Calu3 (cell line): ENCODE results near the gene ALG5. TPM values are rescaled to one million over a fixed set of nuclear protein-coding genes. Genes with fewer than 3 reads are reported as not detected.

Experiments used
- BruUV-seq: library from RNA; stranded (reverse); fragments of 400-500 nt; replicated peaks from 2 replicates; lab custom pipeline; 2021; lab: Mats Ljungman, UMichigan
- CTCF ChIA-PET: fragments of 300-600 bp; sonication (Branson Sonifier 250); formaldehyde crosslinking; loops from one replicate; lab custom pipeline; 2022; ENCODE audit warnings: antibody characterized with exemption; lab: Charles Lee
- DNase-seq: peaks from one replicate; pipeline ENCODE4 v3.0.0; 2022
- H3K27ac Mint-ChIP-seq: one replicate; pipeline ENCODE4 v1.8.0; 2022; ENCODE audit warnings: mixed read lengths; ENCODE audit not compliant: unreplicated experiment
- H3K27me3 Mint-ChIP-seq: one replicate; pipeline ENCODE4 v1.8.0; 2022; ENCODE audit warnings: mixed read lengths; ENCODE audit not compliant: unreplicated experiment
- H3K36me3 Mint-ChIP-seq: one replicate; pipeline ENCODE4 v1.8.0; 2022; ENCODE audit warnings: mild to moderate bottlenecking, moderate library complexity, mixed read lengths; ENCODE audit not compliant: insufficient read depth, unreplicated experiment
- H3K4me1 Mint-ChIP-seq: one replicate; pipeline ENCODE4 v1.8.0; 2022; ENCODE audit warnings: mild to moderate bottlenecking, low read depth, mixed read lengths; ENCODE audit not compliant: unreplicated experiment
- H3K4me3 Mint-ChIP-seq: one replicate; pipeline ENCODE4 v1.8.0; 2022; ENCODE audit warnings: mild to moderate bottlenecking, low read depth, moderate library complexity, mixed read lengths; ENCODE audit not compliant: unreplicated experiment
- H3K9me3 Mint-ChIP-seq: one replicate; pipeline ENCODE4 v1.8.0; 2022; ENCODE audit warnings: low read depth, mixed read lengths; ENCODE audit not compliant: unreplicated experiment
- CTCF ChIP-seq: fragments of 200-600 bp; IDR thresholded peaks from one replicate; pipeline ENCODE4 v1.8.0; 2022; ENCODE audit warnings: antibody characterized with exemption; ENCODE audit not compliant: unreplicated experiment
- intact Hi-C: fragments of 100-400 bp; cut with micrococcal nuclease; formaldehyde crosslinking; loops from one replicate; pipeline ENCODE4 v1.10.0; 2022; ENCODE audit not compliant: unreplicated experiment
- total RNA-seq: library from RNA; stranded (reverse); gene quantifications from 2 replicates; pipeline ENCODE4 v1.2.3, GENCODE V29; 2022

Gene ALG5
- total RNA-seq, 1 experiment from 2014 or later: 35.7 TPM

GRCh38 chr13:36998624-36999041 lies 507 bp downstream of the ALG5 start:
- TF ChIP-seq CTCF: no peak
- H3K4me1 Mint-ChIP-seq: peaks cover 19% of the 10 kb centered on the region
- H3K9me3 Mint-ChIP-seq: no peaks in the 10 kb centered on the region
- DNase-seq: peak; percentile 3
- peak overlapping the region; percentile 96 for H3K4me3 Mint-ChIP-seq
- no TSS peak for BruUV-seq
- H3K36me3 Mint-ChIP-seq: peaks cover 53% of the 10 kb centered on the region
- intact Hi-C loops: no loop called here
- peak overlapping the region; percentile 76 for H3K27ac Mint-ChIP-seq
- H3K27me3 Mint-ChIP-seq: no peaks in the 10 kb centered on the region
- CTCF ChIA-PET: no interaction called here

GRCh38 chr13:36997716-36998427 lies 1.3 kb downstream of the ALG5 start:
- Mint-ChIP-seq H3K4me1 (peaks cover 19% of the 10 kb centered on the region), H3K4me3 (peak overlapping the region; percentile 96), H3K9me3 (no peaks in the 10 kb centered on the region), H3K36me3 (peaks cover 53% of the 10 kb centered on the region), H3K27me3 (no peaks in the 10 kb centered on the region), H3K27ac (peak overlapping the region; percentile 76)
- intact Hi-C loops: no loop called here
- no peak for DNase-seq
- CTCF ChIA-PET: no interaction called here
- no peak for TF ChIP-seq CTCF
- BruUV-seq: no TSS peak

- no peaks in the 10 kb centered on the region for H3K9me3 Mint-ChIP-seq
- DNase-seq: no peak
- no peak overlapping the region for H3K4me3 Mint-ChIP-seq
- intact Hi-C loops: no loop called here
- no peak overlapping the region for H3K27ac Mint-ChIP-seq
- peaks cover 15% of the 10 kb centered on the region for H3K4me1 Mint-ChIP-seq
- TF ChIP-seq CTCF: no peak
- CTCF ChIA-PET: no interaction called here
- BruUV-seq: no TSS peak
- H3K36me3 Mint-ChIP-seq: peaks cover 10% of the 10 kb centered on the region
- no peaks in the 10 kb centered on the region for H3K27me3 Mint-ChIP-seq
These were observed 6.8 kb downstream of the ALG5 start for GRCh38 chr13:36992362-36992761.

GRCh38 chr13:36986462-36987240 lies 12.5 kb downstream of the ALG5 start:
- H3K27ac Mint-ChIP-seq: no peak overlapping the region
- H3K9me3 Mint-ChIP-seq: no peaks in the 10 kb centered on the region
- BruUV-seq: no TSS peak
- no peak for TF ChIP-seq CTCF
- intact Hi-C loops: loop anchor here (10.0 kb wide), 1 partner anchor 562 kb away; no protein-coding TSS in a partner anchor
- H3K4me1 Mint-ChIP-seq: no peaks in the 10 kb centered on the region
- H3K36me3 Mint-ChIP-seq: peaks cover 9% of the 10 kb centered on the region
- no peak overlapping the region for H3K4me3 Mint-ChIP-seq
- CTCF ChIA-PET: no interaction called here
- no peaks in the 10 kb centered on the region for H3K27me3 Mint-ChIP-seq
- no peak for DNase-seq
